SK-N-SH treated with all-trans-retinoic acid at 6 μM for 48 hours (cell line): Measurements from ENCODE around the gene PHKA2.

Experiments
- ATAC-seq: fragments of 200-7000 bp; cut with Tn5 transposase; 3 replicates; pipeline ENCODE4 v1.9.1; 2020; ENCODE audit warnings: mild to moderate bottlenecking, moderate library complexity
- ARNTL ChIP-seq: fragments of 450-650 bp; formaldehyde crosslinking; IDR thresholded peaks from 2 replicates; pipeline ENCODE4 v1.5.0; 2020; ENCODE audit warnings: low read depth, mild to moderate bottlenecking, moderate library complexity, borderline replicate concordance
- BACH2 ChIP-seq: fragments of 250-450 bp; sonication (Bioruptor Pico); IDR thresholded peaks from 2 replicates; pipeline ENCODE4 v1.9.0; 2021; ENCODE audit warnings: mild to moderate bottlenecking, borderline replicate concordance
- CREB5 ChIP-seq: fragments of 250-450 bp; sonication (Bioruptor Pico); IDR thresholded peaks from 2 replicates; pipeline ENCODE4 v1.5.1; 2020; ENCODE audit warnings: low read depth, mild to moderate bottlenecking, moderate library complexity
- CSDC2 ChIP-seq: fragments of 250-450 bp; sonication (Bioruptor Pico); IDR thresholded peaks from 2 replicates; pipeline ENCODE4 v1.5.0; 2020; ENCODE audit warnings: mild to moderate bottlenecking, moderate library complexity
- CSRNP3 ChIP-seq: fragments of 250-450 bp; sonication (Bioruptor Pico); IDR thresholded peaks from 2 replicates; pipeline ENCODE4 v1.5.1; 2021; ENCODE audit warnings: mild to moderate bottlenecking, moderate library complexity
- ESRRG ChIP-seq: fragments of 250-450 bp; sonication (Bioruptor Pico); IDR thresholded peaks from 2 replicates; pipeline ENCODE4 v1.6.1; 2021; ENCODE audit warnings: mild to moderate bottlenecking
- GLIS3 ChIP-seq: fragments of 250-450 bp; sonication (Bioruptor Pico); IDR thresholded peaks from 2 replicates; pipeline ENCODE4 v1.5.0; 2020; ENCODE audit warnings: mild to moderate bottlenecking, moderate library complexity
- ISL1 ChIP-seq: fragments of 250-450 bp; sonication (Bioruptor Pico); IDR thresholded peaks from 2 replicates; pipeline ENCODE4 v2.1.2; 2022; ENCODE audit warnings: mild to moderate bottlenecking, moderate library complexity
- OSR1 ChIP-seq: fragments of 250-450 bp; sonication (Bioruptor Pico); IDR thresholded peaks from 2 replicates; pipeline ENCODE4 v1.8.0; 2022; ENCODE audit warnings: moderate library complexity, mild to moderate bottlenecking, inconsistent platforms
- PPARA ChIP-seq: fragments of 250-450 bp; sonication (Bioruptor Pico); IDR thresholded peaks from 2 replicates; pipeline ENCODE4 v1.5.0; 2020; ENCODE audit warnings: mild to moderate bottlenecking, borderline replicate concordance
- RARB ChIP-seq: fragments of 250-450 bp; sonication (Bioruptor Pico); IDR thresholded peaks from 2 replicates; pipeline ENCODE4 v1.8.0; 2021; ENCODE audit warnings: mild to moderate bottlenecking, moderate library complexity
- SNAI2 ChIP-seq: fragments of 250-450 bp; sonication (Bioruptor Pico); IDR thresholded peaks from 2 replicates; pipeline ENCODE4 v1.5.0; 2020; ENCODE audit warnings: mild to moderate bottlenecking, moderate library complexity
- TCF4 ChIP-seq: fragments of 250-450 bp; sonication (Bioruptor Pico); IDR thresholded peaks from 2 replicates; pipeline ENCODE4 v1.8.0; 2021; ENCODE audit warnings: mild to moderate bottlenecking, moderate library complexity, borderline replicate concordance
- TOX ChIP-seq: fragments of 250-450 bp; sonication (Bioruptor Pico); IDR thresholded peaks from 2 replicates; pipeline ENCODE4 v1.8.0; 2021; ENCODE audit warnings: mild to moderate bottlenecking, moderate library complexity, borderline replicate concordance
- TSHZ2 ChIP-seq: fragments of 250-450 bp; sonication (Bioruptor Pico); IDR thresholded peaks from 2 replicates; pipeline ENCODE4 v1.5.0; 2020; ENCODE audit warnings: mild to moderate bottlenecking, moderate library complexity
- ZC3H10 ChIP-seq: fragments of 250-450 bp; sonication (Bioruptor Pico); IDR thresholded peaks from 2 replicates; pipeline ENCODE4 v1.5.1; 2021; ENCODE audit warnings: mild to moderate bottlenecking, moderate library complexity
- ZFP3 ChIP-seq: fragments of 250-450 bp; sonication (Bioruptor Pico); IDR thresholded peaks from 2 replicates; pipeline ENCODE4 v1.5.0; 2020; ENCODE audit warnings: mild to moderate bottlenecking, moderate library complexity
- ZFP30 ChIP-seq: fragments of 450-650 bp; formaldehyde crosslinking; IDR thresholded peaks from 2 replicates; pipeline ENCODE4 v1.5.0; 2022; ENCODE audit warnings: mild to moderate bottlenecking, moderate library complexity
- ZNF565 ChIP-seq: fragments of 450-650 bp; formaldehyde crosslinking; conservative IDR thresholded peaks from 2 replicates; pipeline ENCODE4 v1.5.0; 2020; ENCODE audit warnings: low read depth, mild to moderate bottlenecking, moderate library complexity
- ZNF70 ChIP-seq: fragments of 450-650 bp; formaldehyde crosslinking; IDR thresholded peaks from 2 replicates; pipeline ENCODE4 v1.5.0; 2020; ENCODE audit warnings: mild to moderate bottlenecking, moderate library complexity
- TF ChIP-seq, protein P1 (sequence below): fragments of 250-450 bp; sonication (Bioruptor Pico); IDR thresholded peaks from 2 replicates; pipeline ENCODE4 v1.8.0; 2020; ENCODE audit warnings: mild to moderate bottlenecking, moderate library complexity, borderline replicate concordance

Gene PHKA2

GRCh38 chrX:18934708-18935107 lies 49.2 kb downstream of the PHKA2 start:
- no peak for TF ChIP-seq OSR1 (CRISPR knock-in tag)
- TF ChIP-seq ZFP30 (CRISPR knock-in tag): no peak
- no peak for TF ChIP-seq PPARA
- TF ChIP-seq, protein P1, sequence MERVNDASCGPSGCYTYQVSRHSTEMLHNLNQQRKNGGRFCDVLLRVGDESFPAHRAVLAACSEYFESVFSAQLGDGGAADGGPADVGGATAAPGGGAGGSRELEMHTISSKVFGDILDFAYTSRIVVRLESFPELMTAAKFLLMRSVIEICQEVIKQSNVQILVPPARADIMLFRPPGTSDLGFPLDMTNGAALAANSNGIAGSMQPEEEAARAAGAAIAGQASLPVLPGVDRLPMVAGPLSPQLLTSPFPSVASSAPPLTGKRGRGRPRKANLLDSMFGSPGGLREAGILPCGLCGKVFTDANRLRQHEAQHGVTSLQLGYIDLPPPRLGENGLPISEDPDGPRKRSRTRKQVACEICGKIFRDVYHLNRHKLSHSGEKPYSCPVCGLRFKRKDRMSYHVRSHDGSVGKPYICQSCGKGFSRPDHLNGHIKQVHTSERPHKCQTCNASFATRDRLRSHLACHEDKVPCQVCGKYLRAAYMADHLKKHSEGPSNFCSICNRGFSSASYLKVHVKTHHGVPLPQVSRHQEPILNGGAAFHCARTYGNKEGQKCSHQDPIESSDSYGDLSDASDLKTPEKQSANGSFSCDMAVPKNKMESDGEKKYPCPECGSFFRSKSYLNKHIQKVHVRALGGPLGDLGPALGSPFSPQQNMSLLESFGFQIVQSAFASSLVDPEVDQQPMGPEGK (CRISPR knock-in tag): no peak
- no peak for TF ChIP-seq ARNTL (CRISPR knock-in tag)
- TF ChIP-seq ESRRG: no peak
- TF ChIP-seq ZFP3: no peak
- no peak for TF ChIP-seq TOX (CRISPR knock-in tag)
- no peak for ATAC-seq

DNA sequence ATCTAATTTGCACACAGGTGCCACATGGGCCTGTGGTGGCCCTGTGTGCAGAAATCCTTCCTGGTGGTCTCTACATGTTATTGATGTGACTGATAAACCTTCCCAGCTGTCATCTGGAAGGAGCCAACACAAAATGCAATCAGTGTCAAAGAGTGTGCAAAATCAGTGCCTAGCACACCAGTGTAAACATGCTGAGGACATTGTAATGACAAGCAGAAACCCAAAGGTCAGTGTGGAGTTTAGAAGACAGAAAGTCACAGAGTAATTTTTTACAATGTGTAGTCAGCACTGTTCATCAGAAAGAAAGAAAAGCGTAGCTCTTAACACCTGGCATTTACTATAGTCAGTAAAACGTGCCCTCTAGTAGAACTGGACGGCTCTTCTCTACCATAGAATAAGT lies 50.3 kb downstream of the PHKA2 start:
- TF ChIP-seq SNAI2 (no peak), GLIS3 (CRISPR knock-in tag) (no peak), RARB (CRISPR knock-in tag) (no peak), TSHZ2 (CRISPR knock-in tag) (no peak), ZFP30 (CRISPR knock-in tag) (no peak), ZNF565 (no peak), ZNF70 (CRISPR knock-in tag) (no peak), CSDC2 (CRISPR knock-in tag) (no peak), CSRNP3 (CRISPR knock-in tag) (no peak), BACH2 (CRISPR knock-in tag) (no peak), ISL1 (CRISPR knock-in tag) (no peak), PPARA (no peak), TCF4 (CRISPR knock-in tag) (no peak)
- TF ChIP-seq, protein P1 (CRISPR knock-in tag): no peak
- ATAC-seq: no peak

DNA sequence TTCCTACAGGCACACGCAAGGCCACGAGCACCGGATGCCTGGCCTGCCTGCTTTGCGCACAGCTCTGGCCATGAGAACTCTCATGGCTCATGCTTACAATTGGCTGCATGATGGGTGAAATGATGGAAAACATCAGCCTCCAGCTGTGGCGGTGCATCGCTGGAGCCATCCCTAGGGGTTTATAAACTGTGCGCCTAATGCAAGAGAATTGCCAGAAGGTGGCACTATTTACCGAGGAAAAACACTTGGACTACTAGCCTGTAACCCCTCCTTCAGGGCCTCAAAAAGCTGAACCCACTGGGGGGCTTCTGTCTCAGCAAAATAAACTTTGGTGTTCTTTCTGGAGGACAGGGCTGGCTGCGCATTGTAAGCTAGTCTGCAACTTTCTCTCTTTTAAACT lies 51.9 kb downstream of the PHKA2 start:
- ATAC-seq: peak; percentile 88
- TF ChIP-seq OSR1 (CRISPR knock-in tag): no peak
- no peak for TF ChIP-seq ARNTL (CRISPR knock-in tag)
- no peak for TF ChIP-seq ZNF565
- TF ChIP-seq ESRRG: no peak
- TF ChIP-seq ZFP3: no peak
- no peak for TF ChIP-seq ZNF70 (CRISPR knock-in tag)
- TF ChIP-seq TCF4 (CRISPR knock-in tag): no peak
- TF ChIP-seq PPARA: no peak
- TF ChIP-seq, all 23 proteins: peak for 0

GRCh38 chrX:18929775-18930174 lies 54.1 kb downstream of the PHKA2 start:
- TF ChIP-seq ZC3H10 (CRISPR knock-in tag) (no peak), TOX (CRISPR knock-in tag) (no peak), CREB5 (CRISPR knock-in tag) (no peak), OSR1 (CRISPR knock-in tag) (no peak), ZNF565 (no peak), SNAI2 (no peak), ZNF70 (CRISPR knock-in tag) (no peak), ISL1 (CRISPR knock-in tag) (no peak), ESRRG (no peak), ZFP30 (CRISPR knock-in tag) (no peak)
- ATAC-seq: no peak
